K562 treated with DMSO at 1 percent for 4 hours (cell line): ENCODE data around the gene FAM83B. TPM values are rescaled to one million over a fixed set of nuclear protein-coding genes. Genes with fewer than 3 reads are reported as not detected.

Experiments
- total RNA-seq: library from RNA; unstranded; fragments of 300-600 nt; gene quantifications from 2 replicates; pipeline ENCODE4 v1.2.3, GENCODE V29; 2022; ENCODE audit not compliant: insufficient read depth

The FAM83B gene, protein sequence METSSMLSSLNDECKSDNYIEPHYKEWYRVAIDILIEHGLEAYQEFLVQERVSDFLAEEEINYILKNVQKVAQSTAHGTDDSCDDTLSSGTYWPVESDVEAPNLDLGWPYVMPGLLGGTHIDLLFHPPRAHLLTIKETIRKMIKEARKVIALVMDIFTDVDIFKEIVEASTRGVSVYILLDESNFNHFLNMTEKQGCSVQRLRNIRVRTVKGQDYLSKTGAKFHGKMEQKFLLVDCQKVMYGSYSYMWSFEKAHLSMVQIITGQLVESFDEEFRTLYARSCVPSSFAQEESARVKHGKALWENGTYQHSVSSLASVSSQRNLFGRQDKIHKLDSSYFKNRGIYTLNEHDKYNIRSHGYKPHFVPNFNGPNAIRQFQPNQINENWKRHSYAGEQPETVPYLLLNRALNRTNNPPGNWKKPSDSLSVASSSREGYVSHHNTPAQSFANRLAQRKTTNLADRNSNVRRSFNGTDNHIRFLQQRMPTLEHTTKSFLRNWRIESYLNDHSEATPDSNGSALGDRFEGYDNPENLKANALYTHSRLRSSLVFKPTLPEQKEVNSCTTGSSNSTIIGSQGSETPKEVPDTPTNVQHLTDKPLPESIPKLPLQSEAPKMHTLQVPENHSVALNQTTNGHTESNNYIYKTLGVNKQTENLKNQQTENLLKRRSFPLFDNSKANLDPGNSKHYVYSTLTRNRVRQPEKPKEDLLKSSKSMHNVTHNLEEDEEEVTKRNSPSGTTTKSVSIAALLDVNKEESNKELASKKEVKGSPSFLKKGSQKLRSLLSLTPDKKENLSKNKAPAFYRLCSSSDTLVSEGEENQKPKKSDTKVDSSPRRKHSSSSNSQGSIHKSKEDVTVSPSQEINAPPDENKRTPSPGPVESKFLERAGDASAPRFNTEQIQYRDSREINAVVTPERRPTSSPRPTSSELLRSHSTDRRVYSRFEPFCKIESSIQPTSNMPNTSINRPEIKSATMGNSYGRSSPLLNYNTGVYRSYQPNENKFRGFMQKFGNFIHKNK
- total RNA-seq: not detected in 2 replicates

GRCh38 chr6:54846243-54846856, at the start of gene FAM83B:
Gene FAM83B, plus strand, starts transcription at chr6:54846771. Its CDS starts 23,476 bp downstream, at chr6:54870247.

